Ovary (tissue), 9 donors: ENCODE data around the gene USP17L18. TPM values are rescaled to one million over a fixed set of nuclear protein-coding genes. Genes with fewer than 3 reads are reported as not detected.
"Not testable (repeated sequence)": the region's sequence is repeated elsewhere in the genome, so short reads cannot be mapped to it uniquely, and the experiment has no call there.

Experiments used
- DNase-seq, 5 donors: peaks; one replicate each; pipeline ENCODE4 v3.0.0-alpha.2; 2019 to 2020
- H3K27ac ChIP-seq, 2 donors: fragments of 200-600 bp; one replicate each; pipeline versions ENCODE4 v1.5.1 to v1.8.0; 2019 to 2022
- H3K27me3 ChIP-seq: fragments of 200-600 bp; one replicate; pipeline ENCODE4 v1.8.0; 2022
- H3K36me3 ChIP-seq: fragments of 200-600 bp; sonication (generic); one replicate; pipeline ENCODE4 v1.5.1; 2019
- H3K4me1 ChIP-seq: one replicate; pipeline ENCODE4 v1.8.1; 2013; ENCODE audit warnings: mild to moderate bottlenecking, moderate library complexity; ENCODE audit not compliant: insufficient read depth
- H3K4me3 ChIP-seq: fragments of 200-600 bp; sonication (generic); one replicate; pipeline ENCODE4 v1.5.1; 2017
- H3K9me3 ChIP-seq, 2 donors: fragments of 200-600 bp in 1 of 2; sonication (generic) in 1 of 2; one replicate each; pipeline versions ENCODE4 v1.5.1 to v1.8.1; 2013 to 2019; ENCODE audit warnings: mild to moderate bottlenecking in 1 of 2, moderate library complexity in 1 of 2
- WGBS, 3 donors: extraction: QIAGEN DNeasy Blood & Tissue Kit in 1 of 3; methylation state at CpG; one replicate each; pipeline versions ENCODE4 v1.1.5 to v1.1.7; 2013 to 2017; 5-methylcytosine and 5-hydroxymethylcytosine counted together
- intact Hi-C, 4 donors: fragments of 100-400 bp; cut with DNase I; formaldehyde crosslinking; loops; one replicate each; pipeline versions ENCODE4 v1.11.0 to v1.15.1; 2022 to 2023
- polyA plus RNA-seq, 2 donors: library from polyadenylated mRNA; stranded (reverse); fragments of 200-250 nt in 1 of 2; fragments of 350-450 nt in 1 of 2; fragmentation: Illumina TruSeq in 1 of 2; extraction: RNeasy Lipid Tissue Mini Kit (QIAGEN cat#74804) in 1 of 2; gene quantifications; one replicate each; pipeline ENCODE4 v1.2.3, GENCODE V29; 2013 to 2014
- total RNA-seq, 7 donors: library from RNA; depleted of rRNA in 2 of 7; stranded (reverse); fragments of >200 nt in 2 of 7; fragmentation: NEBNext Ultra II Directional in 3 of 7; extraction: Animal tissue kit (Norgen Biotek cat#: 25700) in 3 of 7; gene quantifications; one replicate each; pipeline versions ENCODE4 v1.1.0 to v1.2.4, GENCODE V29; 2016 to 2023
- donor health status: DM: no; HTN: no; CAD: no; lungs with moderate emphysema.
- donor health status: DM: no; HTN: no; CAD: no.
- donor health status: Bipolar disorder and iron deficiency.
- donor health status: DM: yes; HTN: yes; CAD: no.
- donor health status: DM: no; HTN: no; CAD: no.
- donor health status: DM: yes; HTN: yes; CAD: no.

The USP17L18 gene
- total and polyA plus RNA-seq, 9 donors: not detected

GRCh38 chr4:9257824-9258223 lies 9.4 kb downstream of the USP17L18 start, which contains the start of gene USP17L20:
USP17L20 (plus strand) TSS chr4:9258124; CDS start chr4:9258124, 0 bp downstream.
- H3K36me3 ChIP-seq, H3K27ac ChIP-seq, H3K9me3 ChIP-seq, H3K4me1 ChIP-seq, DNase-seq, H3K27me3 ChIP-seq, H3K4me3 ChIP-seq, intact Hi-C loops: not testable (repeated sequence)
- WGBS, 3 donors: no CpG with 5 or more reads among the region's 15 CpGs

DNA sequence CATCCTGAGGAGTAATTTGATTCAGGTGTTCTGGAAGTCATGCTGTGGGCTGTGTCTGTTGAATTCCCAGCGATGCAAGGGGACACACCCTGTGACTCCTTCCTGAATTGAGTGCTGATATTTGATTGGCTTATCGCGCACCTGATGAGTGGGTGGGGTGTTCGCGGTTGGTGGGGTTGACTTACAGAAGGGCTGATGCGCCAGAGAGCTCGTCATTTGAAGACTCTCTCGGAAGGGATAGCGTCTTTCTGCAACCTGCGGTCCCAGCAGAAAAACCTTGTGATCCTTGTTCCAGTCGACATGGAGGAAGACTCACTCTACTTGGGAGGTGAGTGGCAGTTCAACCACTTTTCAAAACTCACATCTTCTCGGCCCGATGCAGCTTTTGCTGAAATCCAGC lies 14.1 kb downstream of the USP17L18 start, which contains the start of gene USP17L21:
Gene USP17L21, plus strand, starts transcription at position 301 of the 400 bp plus-strand sequence. Its CDS starts 0 bp downstream, at position 301.
- H3K4me1 ChIP-seq, H3K9me3 ChIP-seq, H3K27ac ChIP-seq, DNase-seq, H3K36me3 ChIP-seq, intact Hi-C loops, H3K27me3 ChIP-seq, H3K4me3 ChIP-seq: not testable (repeated sequence)
- WGBS, 3 donors: no CpG with 5 or more reads among the region's 13 CpGs

- DNase-seq, H3K4me1 ChIP-seq, H3K9me3 ChIP-seq, H3K4me3 ChIP-seq, H3K27me3 ChIP-seq, H3K36me3 ChIP-seq, H3K27ac ChIP-seq, intact Hi-C loops: not testable (repeated sequence)
- no CpG with 5 or more reads among the region's 15 CpGs for WGBS, 3 donors
Observed at GRCh38 chr4:9267319-9267718, 18.9 kb downstream of the USP17L18 start, which contains the start of gene USP17L22. USP17L22 (plus strand) TSS chr4:9267619; CDS start chr4:9267619, 0 bp downstream.

- peak in 4 of 5 donors; percentile 21 to 65 (median 46) for DNase-seq
- H3K27me3 ChIP-seq, H3K4me3 ChIP-seq, H3K36me3 ChIP-seq, H3K4me1 ChIP-seq, intact Hi-C loops, H3K27ac ChIP-seq, H3K9me3 ChIP-seq: not testable (repeated sequence)
- WGBS, 3 donors: 80 to 90% (median 86%) methylated on average over 5 to 8 of the region's 10 CpGs
Observed at GRCh38 chr4:9271719-9272118, 23.3 kb downstream of the USP17L18 start.

Other genes starting within 250 kb of the USP17L18 start
- gene FAM90A26, start 78.2 kb upstream of the USP17L18 start, total RNA-seq: not detected
- gene FAM90A26, start 78.2 kb upstream of the USP17L18 start, polyA plus RNA-seq: not detected
- gene USP17L10, start 38.0 kb upstream of the USP17L18 start, total RNA-seq: not detected
- gene USP17L10, start 38.0 kb upstream of the USP17L18 start, polyA plus RNA-seq: not detected
- under 1 TPM in 2 of 7 donors, not detected in 5; 0.15 TPM for gene USP17L11, start 33.2 kb upstream of the USP17L18 start, total RNA-seq
- not detected for gene USP17L11, start 33.2 kb upstream of the USP17L18 start, polyA plus RNA-seq
- not detected for gene USP17L12, start 28.5 kb upstream of the USP17L18 start, total RNA-seq
- gene USP17L12, start 28.5 kb upstream of the USP17L18 start, polyA plus RNA-seq: not detected
- gene USP17L13, start 23.7 kb upstream of the USP17L18 start, total RNA-seq: not detected
- not detected for gene USP17L13, start 23.7 kb upstream of the USP17L18 start, polyA plus RNA-seq
- gene USP17L15, start 14.2 kb upstream of the USP17L18 start, total RNA-seq: not detected
- not detected for gene USP17L15, start 14.2 kb upstream of the USP17L18 start, polyA plus RNA-seq
- under 1 TPM in 2 of 7 donors, not detected in 5; 0.15 TPM for gene USP17L17, start 4.8 kb upstream of the USP17L18 start, total RNA-seq
- not detected for gene USP17L17, start 4.8 kb upstream of the USP17L18 start, polyA plus RNA-seq
- gene USP17L19, start 4.7 kb downstream of the USP17L18 start, total RNA-seq: not detected
- gene USP17L19, start 4.7 kb downstream of the USP17L18 start, polyA plus RNA-seq: not detected
- not detected for gene USP17L20, start 9.5 kb downstream of the USP17L18 start, total RNA-seq
- gene USP17L20, start 9.5 kb downstream of the USP17L18 start, polyA plus RNA-seq: not detected
- not detected for gene USP17L21, start 14.2 kb downstream of the USP17L18 start, total RNA-seq
- not detected for gene USP17L21, start 14.2 kb downstream of the USP17L18 start, polyA plus RNA-seq
- not detected for gene USP17L22, start 19.0 kb downstream of the USP17L18 start, total RNA-seq
- not detected for gene USP17L22, start 19.0 kb downstream of the USP17L18 start, polyA plus RNA-seq
- gene USP17L24, start 76.5 kb downstream of the USP17L18 start, total RNA-seq: not detected
- gene USP17L24, start 76.5 kb downstream of the USP17L18 start, polyA plus RNA-seq: not detected
- not detected for gene USP17L25, start 81.3 kb downstream of the USP17L18 start, total RNA-seq
- not detected for gene USP17L25, start 81.3 kb downstream of the USP17L18 start, polyA plus RNA-seq
- not detected for gene USP17L26, start 86.0 kb downstream of the USP17L18 start, total RNA-seq
- gene USP17L26, start 86.0 kb downstream of the USP17L18 start, polyA plus RNA-seq: not detected
- gene USP17L5, start 90.8 kb downstream of the USP17L18 start, total RNA-seq: not detected
- not detected for gene USP17L5, start 90.8 kb downstream of the USP17L18 start, polyA plus RNA-seq
- gene USP17L27, start 95.5 kb downstream of the USP17L18 start, total RNA-seq: not detected
- not detected for gene USP17L27, start 95.5 kb downstream of the USP17L18 start, polyA plus RNA-seq
- not detected for gene USP17L28, start 100.3 kb downstream of the USP17L18 start, total RNA-seq
- not detected for gene USP17L28, start 100.3 kb downstream of the USP17L18 start, polyA plus RNA-seq
- gene USP17L29, start 105.0 kb downstream of the USP17L18 start, total RNA-seq: not detected
- not detected for gene USP17L29, start 105.0 kb downstream of the USP17L18 start, polyA plus RNA-seq
- gene USP17L30, start 114.5 kb downstream of the USP17L18 start, total RNA-seq: not detected
- gene USP17L30, start 114.5 kb downstream of the USP17L18 start, polyA plus RNA-seq: not detected
- not detected for gene DEFB131A, start 195.8 kb downstream of the USP17L18 start, total RNA-seq
- not detected for gene DEFB131A, start 195.8 kb downstream of the USP17L18 start, polyA plus RNA-seq